NT2/D1 (cell line): Measurements from ENCODE around the gene C5AR2.

Experiments used
- SUZ12 ChIP-seq: IDR thresholded peaks from 2 replicates; pipeline ENCODE4 v1.6.1; 2011; ENCODE audit not compliant: insufficient read length, insufficient read depth; ENCODE audit errors: extremely low read depth
- YY1 ChIP-seq: IDR thresholded peaks from 2 replicates; pipeline ENCODE4 v1.6.1; 2011; ENCODE audit not compliant: insufficient read length, insufficient read depth
- ZNF274 ChIP-seq: IDR thresholded peaks from 2 replicates; pipeline ENCODE4 v1.6.1; 2011; ENCODE audit warnings: mild to moderate bottlenecking, low read depth, low read length

DNA sequence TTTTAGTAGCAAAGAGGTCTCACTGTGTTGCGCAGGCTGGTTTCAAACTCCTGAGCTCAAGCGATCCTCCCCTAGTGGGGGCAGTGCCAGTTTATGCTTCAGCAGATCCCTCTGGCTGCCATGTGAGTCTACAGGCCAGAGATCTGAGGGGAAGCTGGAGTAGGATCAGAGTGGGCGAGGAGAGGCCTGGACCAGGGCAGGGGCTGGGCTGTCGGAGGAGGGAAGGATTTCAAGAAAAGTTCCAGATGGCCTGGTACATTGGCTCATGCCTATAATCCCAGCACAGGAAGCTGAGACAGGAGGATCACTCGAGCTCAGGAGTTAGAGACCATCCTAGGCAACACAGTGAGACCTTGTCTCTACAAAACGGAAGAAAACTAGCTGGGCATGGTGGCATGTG, 27.0 kb downstream of the C5AR2 start:
- no peak for TF ChIP-seq YY1
- TF ChIP-seq ZNF274, result no peak
- no peak for TF ChIP-seq SUZ12
